CD14-positive monocyte (primary cell): Measurements from ENCODE around the gene MICALL2. TPM values are rescaled to one million over a fixed set of nuclear protein-coding genes. Genes with fewer than 3 reads are reported as not detected.

Experiments used
- DNase-seq, 3 donors: peaks; one replicate each; pipeline ENCODE4 v3.0.0-alpha.2; 2011 to 2022
- H2AFZ ChIP-seq: 2 replicates; pipeline ENCODE4 v1.6.0; 2012; ENCODE audit warnings: mild to moderate bottlenecking, low read depth, low read length, inconsistent platforms; ENCODE audit not compliant: insufficient read depth, poor library complexity, severe bottlenecking
- H3K27ac ChIP-seq, 2 donors: 1 replicate in 1 of 2; 2 replicates in 1 of 2; pipeline ENCODE4 v1.5.1; 2012 to 2013; ENCODE audit warnings: low read length in 2 of 2, control low read depth in 1 of 2, inconsistent platforms in 1 of 2, low read depth in 1 of 2, mild to moderate bottlenecking in 1 of 2
- H3K27me3 ChIP-seq, 2 donors: one replicate each; pipeline versions ENCODE4 v1.6.0 to v1.6.1; 2011 to 2013; ENCODE audit warnings: low read length in 2 of 2; ENCODE audit not compliant: control insufficient read depth in 2 of 2, insufficient read depth in 2 of 2
- H3K36me3 ChIP-seq, 2 donors: replicated peaks in 1 of 2; 1 replicate in 1 of 2; 2 replicates in 1 of 2; pipeline versions ENCODE4 v1.5.1 to v1.6.1; 2012 to 2013; ENCODE audit warnings: low read length in 2 of 2, control low read depth in 1 of 2, inconsistent platforms in 1 of 2, mild to moderate bottlenecking in 1 of 2; ENCODE audit not compliant: insufficient read depth in 2 of 2, control insufficient read depth in 1 of 2
- H3K4me1 ChIP-seq, 2 donors: 1 replicate in 1 of 2; 2 replicates in 1 of 2; pipeline versions ENCODE4 v1.5.1 to v1.6.1; 2012 to 2013; ENCODE audit warnings: low read length in 2 of 2, control low read depth in 1 of 2, inconsistent platforms in 1 of 2, mild to moderate bottlenecking in 1 of 2, moderate library complexity in 1 of 2; ENCODE audit not compliant: insufficient read depth in 2 of 2, control insufficient read depth in 1 of 2
- H3K4me2 ChIP-seq: replicated peaks from 2 replicates; pipeline ENCODE3; 2012; ENCODE audit warnings: low read length, moderate library complexity, mild to moderate bottlenecking; ENCODE audit not compliant: poor library complexity, severe bottlenecking; ENCODE audit errors: extremely low read depth
- H3K4me3 ChIP-seq, 3 experiments: fragments of 200-600 bp in 1 of 3; sonication (generic) in 1 of 3; replicated peaks in 1 of 3; 1 replicate in 2 of 3; 2 replicates in 1 of 3; pipeline ENCODE4 v1.5.1; 2011 to 2013; ENCODE audit warnings: low read length in 3 of 3, mild to moderate bottlenecking in 3 of 3, control low read depth in 2 of 3, low read depth in 2 of 3, inconsistent platforms in 1 of 3, moderate library complexity in 1 of 3
- H3K79me2 ChIP-seq: 2 replicates; pipeline ENCODE4 v1.6.0; 2012; ENCODE audit warnings: mild to moderate bottlenecking, control low read depth, inconsistent platforms, low read length, moderate library complexity; ENCODE audit not compliant: insufficient read depth
- H3K9ac ChIP-seq: 2 replicates; pipeline ENCODE4 v1.6.0; 2017; ENCODE audit warnings: low read length, mild to moderate bottlenecking; ENCODE audit not compliant: insufficient read depth, poor library complexity, severe bottlenecking
- H3K9me3 ChIP-seq, 2 donors: replicated peaks in 1 of 2; 1 replicate in 1 of 2; 2 replicates in 1 of 2; pipeline versions ENCODE4 v1.5.1 to v1.6.1; 2012 to 2013; ENCODE audit warnings: low read length in 2 of 2, control low read depth in 1 of 2; ENCODE audit not compliant: control insufficient read depth in 1 of 2, insufficient read depth in 1 of 2
- H4K20me1 ChIP-seq: 2 replicates; pipeline ENCODE4 v1.6.0; 2012; ENCODE audit warnings: mild to moderate bottlenecking, low read length, control low read depth, moderate library complexity; ENCODE audit not compliant: insufficient read depth
- H3K27ac Mint-ChIP-seq, 7 donors: one replicate each; pipeline ENCODE4 v1.8.0; 2020; ENCODE audit warnings: mild to moderate bottlenecking in 7 of 7, mixed read lengths in 7 of 7, moderate library complexity in 6 of 7, inconsistent platforms in 2 of 7
- H3K27me3 Mint-ChIP-seq, 3 donors: one replicate each; pipeline ENCODE4 v1.8.0; 2021 to 2022; ENCODE audit warnings: low read depth in 3 of 3, mild to moderate bottlenecking in 3 of 3, mixed read lengths in 3 of 3, moderate library complexity in 3 of 3, inconsistent platforms in 1 of 3
- H3K36me3 Mint-ChIP-seq, 2 donors: one replicate each; pipeline ENCODE4 v1.8.0; 2020; ENCODE audit warnings: mixed read lengths in 2 of 2, inconsistent platforms in 1 of 2, mild to moderate bottlenecking in 1 of 2
- H3K4me1 Mint-ChIP-seq: one replicate; pipeline ENCODE4 v1.8.0; 2020; ENCODE audit warnings: mild to moderate bottlenecking, mixed read lengths
- H3K4me3 Mint-ChIP-seq, 2 donors: one replicate each; pipeline ENCODE4 v1.8.0; 2020; ENCODE audit warnings: mild to moderate bottlenecking in 2 of 2, mixed read lengths in 2 of 2, moderate library complexity in 1 of 2
- H3K9me3 Mint-ChIP-seq, 7 donors: one replicate each; pipeline ENCODE4 v1.8.0; 2020 to 2022; ENCODE audit warnings: mixed read lengths in 7 of 7, mild to moderate bottlenecking in 6 of 7, moderate library complexity in 6 of 7, inconsistent platforms in 2 of 7
- CTCF ChIP-seq: fragments of 200-600 bp; IDR thresholded peaks from one replicate; pipeline ENCODE4 v1.8.0; 2022; ENCODE audit warnings: antibody characterized with exemption, mild to moderate bottlenecking
- WGBS: methylation state at CpG from one replicate; pipeline ENCODE4 v1.1.5; 2013; ENCODE audit warnings: missing lambda C conversion rate; ENCODE audit not compliant: insufficient coverage; 5-methylcytosine and 5-hydroxymethylcytosine counted together
- intact Hi-C, 2 donors: fragments of 100-400 bp; cut with micrococcal nuclease; formaldehyde crosslinking; loops; one replicate each; pipeline versions ENCODE4 v1.15.0 to v1.15.1; 2023
- polyA plus RNA-seq, 3 donors: library from polyadenylated mRNA; depleted of rRNA in 1 of 3; unstranded in 2 of 3; stranded (reverse) in 1 of 3; fragments of 300-500 nt in 2 of 3; fragments of >200 nt in 1 of 3; fragmentation: Illumina TruSeq in 2 of 3; gene quantifications; 1 replicate in 2 of 3; 2 replicates in 1 of 3; pipeline ENCODE4 v1.2.3, GENCODE V29; 2012 to 2021

The MICALL2 gene
- polyA plus RNA-seq, 3 donors, result 0.14 to 7.2 (median 0.72) TPM

GRCh38 chr7:1396195-1396594 lies 63.1 kb downstream of the MICALL2 start:
- Histone ChIP-seq H3K27me3 (peaks cover 0 to 8% of the 10 kb centered on the region in 2 donors), H3K36me3 (no peaks in the 10 kb centered on the region), H3K9ac (no peak overlapping the region), H4K20me1 (no peaks in the 10 kb centered on the region), H3K79me2 (no peaks in the 10 kb centered on the region), H3K4me2 (no peak overlapping the region), H2AFZ (no peak overlapping the region), H3K4me3 (no peak overlapping the region), H3K27ac (no peak overlapping the region), H3K4me1 (no peaks in the 10 kb centered on the region), H3K9me3 (peaks cover 5 to 19% of the 10 kb centered on the region in 2 donors)
- no peaks in the 10 kb centered on the region for H3K36me3 Mint-ChIP-seq
- H3K27ac Mint-ChIP-seq, result no peak overlapping the region
- DNase-seq, result no peak
- H3K4me1 Mint-ChIP-seq, result no peaks in the 10 kb centered on the region
- TF ChIP-seq CTCF, result no peak
- peaks cover 17 to 40% (median 23%) of the 10 kb centered on the region in 3 donors for H3K27me3 Mint-ChIP-seq
- intact Hi-C loops, result no loop called here
- 98% methylated on average over 4 of the region's 7 CpGs for WGBS
- H3K4me3 Mint-ChIP-seq, result no peak overlapping the region
- H3K9me3 Mint-ChIP-seq, result peaks cover 2 to 41% (median 15%) of the 10 kb centered on the region in 7 donors

- DNase-seq, result no peak
- Histone ChIP-seq H3K36me3 (no peaks in the 10 kb centered on the region), H3K4me3 (no peak overlapping the region), H3K9ac (no peak overlapping the region), H3K4me2 (no peak overlapping the region), H3K9me3 (peaks cover 5 to 19% of the 10 kb centered on the region in 2 donors), H3K27ac (no peak overlapping the region), H2AFZ (no peak overlapping the region), H3K79me2 (no peaks in the 10 kb centered on the region), H3K4me1 (no peaks in the 10 kb centered on the region), H4K20me1 (no peaks in the 10 kb centered on the region), H3K27me3 (peaks cover 0 to 7% of the 10 kb centered on the region in 2 donors)
- Mint-ChIP-seq H3K36me3 (no peaks in the 10 kb centered on the region), H3K4me1 (no peaks in the 10 kb centered on the region), H3K27ac (no peak overlapping the region), H3K27me3 (peaks cover 15 to 35% (median 21%) of the 10 kb centered on the region in 3 donors), H3K4me3 (no peak overlapping the region), H3K9me3 (peaks cover 2 to 39% (median 17%) of the 10 kb centered on the region in 7 donors)
- no peak for TF ChIP-seq CTCF
- WGBS, result 75% methylated on average over 27 of the region's 33 CpGs
- intact Hi-C loops, result no loop called here
These were observed 63.8 kb downstream of the MICALL2 start for GRCh38 chr7:1395211-1396070.
